HEK293 (cell line): ENCODE results near the gene KLHL6.

Experiments used
- CTCF ChIA-PET: fragments of 350-600 bp; formaldehyde crosslinking; extraction: SDS; loops from one replicate; lab custom pipeline; 2021; ENCODE audit warnings: antibody characterized with exemption; lab: Yijun Ruan, JAX
- POLR2A ChIA-PET: fragments of 300-600 bp; formaldehyde crosslinking; extraction: SDS; loops from one replicate; lab custom pipeline; 2020; ENCODE audit warnings: antibody characterized with exemption, inconsistent platforms; lab: Yijun Ruan, JAX
- H3K27ac ChIP-seq: fragments of 200-500 bp; sonication (Bioruptor generic); 2 replicates; pipeline ENCODE4 v1.5.1; 2014; ENCODE audit warnings: low read depth, low read length, control low read depth, inconsistent platforms; ENCODE audit errors: extremely low read depth
- H3K36me3 ChIP-seq, 2 experiments: fragments of 200-500 bp in 1 of 2; sonication (Bioruptor generic) in 1 of 2; 1 replicate in 1 of 2; 2 replicates in 1 of 2; pipeline ENCODE4 v1.5.1; 2014 to 2017; ENCODE audit warnings: inconsistent platforms in 2 of 2, low read length in 2 of 2; ENCODE audit not compliant: control insufficient read depth in 2 of 2, insufficient read depth in 1 of 2
- H3K4me1 ChIP-seq: fragments of 200-500 bp; sonication (Bioruptor generic); 2 replicates; pipeline ENCODE4 v1.5.1; 2014; ENCODE audit warnings: mild to moderate bottlenecking, low read length, inconsistent platforms; ENCODE audit not compliant: control insufficient read depth, insufficient read depth
- H3K4me3 ChIP-seq: 2 replicates; pipeline ENCODE4 v1.5.1; 2011; ENCODE audit warnings: low read depth, mild to moderate bottlenecking, control low read depth, low read length, moderate library complexity
- H3K9me3 ChIP-seq: fragments of 200-500 bp; sonication (Bioruptor generic); 2 replicates; pipeline ENCODE4 v1.5.1; 2014; ENCODE audit warnings: low read depth, low read length, inconsistent platforms; ENCODE audit not compliant: control insufficient read depth, insufficient read depth
- EGR2 ChIP-seq: fragments of 450-650 bp; formaldehyde crosslinking; IDR thresholded peaks from 2 replicates; pipeline ENCODE4 v1.5.1; 2016; ENCODE audit warnings: low read depth, missing biosample characterization, missing genetic modification characterization
- GLI2 ChIP-seq: fragments of 450-650 bp; formaldehyde crosslinking; IDR thresholded peaks from 2 replicates; pipeline ENCODE4; 2017; ENCODE audit warnings: missing biosample characterization, missing genetic modification characterization, low read depth, borderline replicate concordance
- HOXC10 ChIP-seq: sonication (generic); formaldehyde crosslinking; IDR thresholded peaks from 2 replicates; pipeline ENCODE4 v1.8.1; 2023; ENCODE audit warnings: mild to moderate bottlenecking, missing genetic modification reagents
- KLF10 ChIP-seq: fragments of 450-650 bp; IDR thresholded peaks from 2 replicates; pipeline ENCODE4 v1.5.1; 2018; ENCODE audit warnings: missing biosample characterization, mild to moderate bottlenecking, missing genetic modification characterization
- PBX3 ChIP-seq: sonication (generic); formaldehyde crosslinking; IDR thresholded peaks from 2 replicates; pipeline ENCODE4 v1.8.1; 2022; ENCODE audit warnings: mild to moderate bottlenecking, moderate library complexity, missing genetic modification reagents
- YY1 ChIP-seq: fragments of 450-650 bp; formaldehyde crosslinking; IDR thresholded peaks from 2 replicates; pipeline ENCODE4 v1.5.1; 2018; ENCODE audit warnings: missing biosample characterization, missing genetic modification characterization
- YY2 ChIP-seq: fragments of 450-650 bp; formaldehyde crosslinking; IDR thresholded peaks from 2 replicates; pipeline ENCODE4 v1.5.1; 2016; ENCODE audit warnings: missing biosample characterization, missing genetic modification characterization
- ZBTB20 ChIP-seq: fragments of 450-650 bp; formaldehyde crosslinking; IDR thresholded peaks from 2 replicates; pipeline ENCODE4 v1.5.1; 2016; ENCODE audit warnings: missing biosample characterization, missing genetic modification characterization
- ZNF114 ChIP-seq: fragments of 450-650 bp; formaldehyde crosslinking; IDR thresholded peaks from 2 replicates; pipeline ENCODE4 v1.5.0; 2017; ENCODE audit warnings: missing biosample characterization, missing genetic modification characterization
- ZNF138 ChIP-seq: fragments of 450-650 bp; formaldehyde crosslinking; IDR thresholded peaks from 2 replicates; pipeline ENCODE4 v1.5.1; 2016; ENCODE audit warnings: missing biosample characterization, missing genetic modification characterization, borderline replicate concordance
- ZNF140 ChIP-seq: fragments of 450-650 bp; formaldehyde crosslinking; IDR thresholded peaks from 2 replicates; pipeline ENCODE4 v1.5.1; 2016; ENCODE audit warnings: missing biosample characterization, missing genetic modification characterization
- ZNF157 ChIP-seq: fragments of 450-650 bp; formaldehyde crosslinking; IDR thresholded peaks from 2 replicates; pipeline ENCODE4 v1.5.1; 2016; ENCODE audit warnings: missing biosample characterization, missing genetic modification characterization
- ZNF223 ChIP-seq: fragments of 450-650 bp; formaldehyde crosslinking; IDR thresholded peaks from 2 replicates; pipeline ENCODE4 v1.5.1; 2016; ENCODE audit warnings: missing biosample characterization, missing genetic modification characterization
- ZNF335 ChIP-seq: fragments of 450-650 bp; formaldehyde crosslinking; conservative IDR thresholded peaks from 2 replicates; pipeline ENCODE4 v1.5.1; 2016; ENCODE audit warnings: missing biosample characterization, missing genetic modification characterization
- ZNF37A ChIP-seq: fragments of 450-650 bp; IDR thresholded peaks from 2 replicates; pipeline ENCODE4 v1.5.1; 2018; ENCODE audit warnings: missing biosample characterization, missing genetic modification characterization
- ZNF423 ChIP-seq: fragments of 450-650 bp; formaldehyde crosslinking; IDR thresholded peaks from 2 replicates; pipeline ENCODE4 v1.5.1; 2016; ENCODE audit warnings: missing biosample characterization, missing genetic modification characterization
- ZNF48 ChIP-seq: fragments of 450-650 bp; formaldehyde crosslinking; IDR thresholded peaks from 2 replicates; pipeline ENCODE4 v1.5.1; 2016; ENCODE audit warnings: missing biosample characterization, missing genetic modification characterization
- ZNF501 ChIP-seq: fragments of 450-650 bp; formaldehyde crosslinking; IDR thresholded peaks from 2 replicates; pipeline ENCODE4 v1.5.1; 2016; ENCODE audit warnings: missing biosample characterization, missing genetic modification characterization
- ZNF548 ChIP-seq: fragments of 450-650 bp; formaldehyde crosslinking; IDR thresholded peaks from 2 replicates; pipeline ENCODE4 v1.5.1; 2016; ENCODE audit warnings: missing biosample characterization, missing genetic modification characterization
- ZNF549 ChIP-seq: fragments of 450-650 bp; IDR thresholded peaks from 2 replicates; pipeline ENCODE4 v1.5.1; 2018; ENCODE audit warnings: missing biosample characterization, missing genetic modification characterization, mild to moderate bottlenecking, inconsistent platforms, moderate library complexity
- ZNF558 ChIP-seq: fragments of 450-650 bp; formaldehyde crosslinking; IDR thresholded peaks from 2 replicates; pipeline ENCODE4 v1.5.1; 2016; ENCODE audit warnings: missing biosample characterization, missing genetic modification characterization
- ZNF561 ChIP-seq: fragments of 450-650 bp; IDR thresholded peaks from 2 replicates; pipeline ENCODE4 v1.5.1; 2018; ENCODE audit warnings: missing biosample characterization, missing genetic modification characterization, borderline replicate concordance
- ZNF664 ChIP-seq: fragments of 450-650 bp; formaldehyde crosslinking; IDR thresholded peaks from 2 replicates; pipeline ENCODE4 v1.5.1; 2016; ENCODE audit warnings: missing biosample characterization, missing genetic modification characterization
- ZNF670 ChIP-seq: fragments of 450-650 bp; formaldehyde crosslinking; IDR thresholded peaks from 2 replicates; pipeline ENCODE4 v1.5.1; 2016; ENCODE audit warnings: missing biosample characterization, missing genetic modification characterization, low read depth
- ZNF701 ChIP-seq: fragments of 450-650 bp; formaldehyde crosslinking; IDR thresholded peaks from 2 replicates; pipeline ENCODE4 v1.5.1; 2016; ENCODE audit warnings: missing biosample characterization, missing genetic modification characterization
- ZNF747 ChIP-seq: fragments of 450-650 bp; formaldehyde crosslinking; IDR thresholded peaks from 2 replicates; pipeline ENCODE4 v1.5.1; 2016; ENCODE audit warnings: missing biosample characterization, missing genetic modification characterization
- ZNF777 ChIP-seq: fragments of 450-650 bp; formaldehyde crosslinking; IDR thresholded peaks from 2 replicates; pipeline ENCODE4 v1.5.1; 2017; ENCODE audit warnings: missing biosample characterization, missing genetic modification characterization, borderline replicate concordance
- ZNF785 ChIP-seq: fragments of 450-650 bp; formaldehyde crosslinking; IDR thresholded peaks from 2 replicates; pipeline ENCODE4 v1.5.1; 2016; ENCODE audit warnings: missing biosample characterization, missing genetic modification characterization
- TF ChIP-seq, protein P1 (sequence below): fragments of 450-650 bp; formaldehyde crosslinking; IDR thresholded peaks from 2 replicates; pipeline ENCODE4 v1.5.1; 2016; ENCODE audit warnings: missing biosample characterization, missing genetic modification characterization
- TF ChIP-seq, protein P2 (sequence below): IDR thresholded peaks from 2 replicates; pipeline ENCODE4 v1.6.1; 2011; ENCODE audit warnings: mild to moderate bottlenecking, low read depth, low read length, borderline replicate concordance

Gene KLHL6

GRCh38 chr3:183447206-183448001 is 108.1 kb downstream of the KLHL6 start (continued):
- TF ChIP-seq ZNF335 (peak; percentile 84), EGR2 (peak; percentile 75), ZNF157 (no peak), ZNF37A (tag by site-specific recombination) (no peak), ZNF223 (no peak), ZNF561 (tag by site-specific recombination) (0 out of 2 replicates have a peak, but pooled peaks have one; percentile 14), PBX3 (CRISPR knock-in tag) (no peak), ZNF549 (tag by site-specific recombination) (no peak), ZNF423 (no peak), ZNF785 (tag by site-specific recombination) (no peak), HOXC10 (CRISPR knock-in tag) (no peak), ZNF747 (tag by site-specific recombination) (no peak)

GRCh38 chr3:183446838-183447205 is 108.7 kb downstream of the KLHL6 start:
- Histone ChIP-seq H3K27ac (no peak overlapping the region; the same call in 1 of the 2 replicates), H3K36me3 (peaks cover 0 to under 1% of the 10 kb centered on the region in 2 experiments; a peak in 1 of 3 replicates), H3K4me1 (no peaks in the 10 kb centered on the region), H3K9me3 (no peaks in the 10 kb centered on the region), H3K4me3 (peak overlapping the region; percentile 98)
- POLR2A ChIA-PET = no interaction called here
- CTCF ChIA-PET = interaction anchor here (0.6 kb wide), 1 partner anchor 322 kb away, joined by 3 read pairs; no protein-coding TSS in a partner anchor
- no peak for TF ChIP-seq ZNF140 (tag by site-specific recombination)
- no peak for TF ChIP-seq ZNF549 (tag by site-specific recombination)
- TF ChIP-seq ZNF501 (tag by site-specific recombination) = no peak
- TF ChIP-seq ZNF114 (tag by site-specific recombination) = no peak
- no peak for TF ChIP-seq ZNF701
- no peak for TF ChIP-seq ZNF138 (tag by site-specific recombination)
- no peak for TF ChIP-seq ZNF664 (tag by site-specific recombination)
- no peak for TF ChIP-seq ZNF558 (tag by site-specific recombination)
- no peak for TF ChIP-seq KLF10 (tag by site-specific recombination)
- no peak for TF ChIP-seq YY1
- TF ChIP-seq ZNF548 = no peak
- TF ChIP-seq GLI2 (tag by site-specific recombination) = no peak
- no peak for TF ChIP-seq ZNF777 (tag by site-specific recombination)
- TF ChIP-seq ZNF335 = no peak
- TF ChIP-seq, protein P1, sequence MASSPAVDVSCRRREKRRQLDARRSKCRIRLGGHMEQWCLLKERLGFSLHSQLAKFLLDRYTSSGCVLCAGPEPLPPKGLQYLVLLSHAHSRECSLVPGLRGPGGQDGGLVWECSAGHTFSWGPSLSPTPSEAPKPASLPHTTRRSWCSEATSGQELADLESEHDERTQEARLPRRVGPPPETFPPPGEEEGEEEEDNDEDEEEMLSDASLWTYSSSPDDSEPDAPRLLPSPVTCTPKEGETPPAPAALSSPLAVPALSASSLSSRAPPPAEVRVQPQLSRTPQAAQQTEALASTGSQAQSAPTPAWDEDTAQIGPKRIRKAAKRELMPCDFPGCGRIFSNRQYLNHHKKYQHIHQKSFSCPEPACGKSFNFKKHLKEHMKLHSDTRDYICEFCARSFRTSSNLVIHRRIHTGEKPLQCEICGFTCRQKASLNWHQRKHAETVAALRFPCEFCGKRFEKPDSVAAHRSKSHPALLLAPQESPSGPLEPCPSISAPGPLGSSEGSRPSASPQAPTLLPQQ (tag by site-specific recombination) = no peak
- TF ChIP-seq ZNF670 (tag by site-specific recombination) = no peak
- TF ChIP-seq YY2 = no peak
- TF ChIP-seq, protein P2, sequence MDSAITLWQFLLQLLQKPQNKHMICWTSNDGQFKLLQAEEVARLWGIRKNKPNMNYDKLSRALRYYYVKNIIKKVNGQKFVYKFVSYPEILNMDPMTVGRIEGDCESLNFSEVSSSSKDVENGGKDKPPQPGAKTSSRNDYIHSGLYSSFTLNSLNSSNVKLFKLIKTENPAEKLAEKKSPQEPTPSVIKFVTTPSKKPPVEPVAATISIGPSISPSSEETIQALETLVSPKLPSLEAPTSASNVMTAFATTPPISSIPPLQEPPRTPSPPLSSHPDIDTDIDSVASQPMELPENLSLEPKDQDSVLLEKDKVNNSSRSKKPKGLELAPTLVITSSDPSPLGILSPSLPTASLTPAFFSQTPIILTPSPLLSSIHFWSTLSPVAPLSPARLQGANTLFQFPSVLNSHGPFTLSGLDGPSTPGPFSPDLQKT = no peak
- TF ChIP-seq ZBTB20 = no peak
- TF ChIP-seq ZNF48 (tag by site-specific recombination) = no peak
